Mesenteric fat pad (tissue), 1 donor: Measurements from ENCODE around the gene WDR33. TPM values are rescaled to one million over a fixed set of nuclear protein-coding genes. Genes with fewer than 3 reads are reported as not detected.

Experiments
- DNase-seq: peaks from one replicate; pipeline ENCODE4 v3.0.0-alpha.2; 2020; ENCODE audit warnings: low spot score
- total RNA-seq: library from RNA; stranded (reverse); fragmentation: NEBNext Ultra II Directional; extraction: Animal tissue kit (Norgen Biotek cat#: 25700); gene quantifications from one replicate; pipeline ENCODE4 v1.2.1, GENCODE V29; 2021
- donor health status: DM: yes; HTN: yes; CAD: no.

WDR33 gene
- total RNA-seq, 1 donor from 2014 or later: 53.7 TPM

DNA sequence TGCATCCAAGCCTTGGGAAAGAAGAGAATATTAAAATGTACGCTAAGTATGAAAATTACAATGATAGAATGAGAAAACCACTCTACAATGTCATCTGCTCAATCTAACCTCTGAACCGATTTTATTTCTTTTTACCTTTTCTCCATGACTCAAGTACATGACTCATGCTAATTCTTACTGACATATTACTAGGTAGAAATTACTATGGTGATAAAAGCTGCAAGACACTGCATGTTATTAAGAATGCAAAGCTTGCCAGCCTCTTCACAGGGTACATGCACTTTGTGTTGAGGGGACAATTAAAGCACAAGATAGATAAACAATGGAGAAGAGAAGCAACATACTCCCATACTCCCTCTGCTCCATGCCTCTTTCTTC lies 89.0 kb downstream of the WDR33 start:
- no peak for DNase-seq

DNA sequence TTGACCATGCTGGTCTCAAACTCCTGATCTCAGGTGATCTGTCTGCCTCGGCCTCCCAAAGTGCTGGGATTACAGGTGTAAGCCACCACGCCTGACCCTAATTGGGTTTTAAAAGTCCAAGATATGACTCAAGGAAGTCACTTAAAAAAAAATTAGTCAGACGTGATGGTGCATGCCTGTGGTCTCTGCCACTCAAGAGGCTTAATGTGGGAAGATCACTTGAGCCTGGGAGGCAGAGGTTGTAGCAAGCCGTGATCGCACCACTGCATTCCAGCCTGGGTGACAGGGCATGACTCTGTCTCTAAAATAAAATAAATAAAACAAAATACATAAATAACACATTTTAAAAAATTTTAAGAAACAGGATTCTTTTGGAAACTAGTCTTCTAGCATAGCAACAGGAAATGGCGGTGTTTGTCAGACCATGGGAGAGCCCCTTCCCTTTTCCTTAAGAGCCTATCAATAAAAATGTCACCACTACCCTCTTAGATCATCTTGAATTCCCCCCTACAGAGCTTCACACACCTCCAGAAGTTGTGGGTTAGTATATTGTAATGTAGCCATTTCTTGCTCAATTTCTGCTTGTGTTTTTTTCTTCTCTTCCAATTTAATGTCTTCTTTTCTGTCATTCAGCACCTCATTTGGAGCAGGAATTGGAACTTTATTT lies 89.5 kb downstream of the WDR33 start:
- no peak for DNase-seq

DNA sequence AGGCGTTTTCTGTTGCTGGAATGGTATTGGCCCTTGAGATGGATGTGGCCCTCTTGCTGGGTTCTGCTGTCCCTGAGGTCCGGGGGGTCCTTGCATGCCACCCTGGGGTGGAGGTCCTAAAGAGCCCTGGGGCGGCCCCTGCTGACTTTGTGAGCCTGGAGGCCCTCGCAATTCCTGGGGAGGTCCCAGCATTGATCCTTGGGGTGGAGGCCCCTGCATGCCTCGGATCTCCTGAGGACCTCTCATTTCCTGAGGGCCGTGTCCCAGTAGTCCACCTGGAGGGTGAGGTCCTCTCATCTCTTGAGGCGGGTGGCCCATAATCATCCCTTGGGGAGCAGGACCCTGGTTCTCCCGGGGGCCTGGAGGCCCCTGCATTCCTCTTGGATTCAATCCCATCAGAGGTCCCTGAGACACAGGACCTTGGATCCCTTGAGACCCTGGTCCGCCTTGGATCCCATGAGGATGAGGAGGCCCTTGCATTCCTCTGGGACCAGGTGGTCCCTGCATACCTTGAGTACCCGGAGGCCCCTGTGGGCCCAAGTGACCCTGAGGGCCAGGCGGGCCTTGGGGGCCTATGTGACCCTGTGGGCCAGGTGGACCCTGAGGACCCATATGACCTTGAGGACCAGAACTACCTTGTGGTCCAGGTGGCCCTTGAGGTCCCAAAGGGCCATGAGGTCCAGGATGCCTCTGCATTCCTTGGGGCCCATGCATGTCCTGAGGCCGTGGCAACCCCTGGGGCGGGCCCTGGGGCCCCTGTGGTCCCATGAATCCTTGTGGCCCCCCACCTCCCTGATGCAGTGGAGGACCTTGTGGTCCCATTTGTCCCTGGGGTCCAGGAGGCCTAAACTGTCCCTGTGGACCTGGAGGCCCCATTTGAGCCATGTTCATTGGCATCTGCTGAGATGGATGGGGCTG lies 91.4 kb downstream of the WDR33 start:
- no peak for DNase-seq

DNA sequence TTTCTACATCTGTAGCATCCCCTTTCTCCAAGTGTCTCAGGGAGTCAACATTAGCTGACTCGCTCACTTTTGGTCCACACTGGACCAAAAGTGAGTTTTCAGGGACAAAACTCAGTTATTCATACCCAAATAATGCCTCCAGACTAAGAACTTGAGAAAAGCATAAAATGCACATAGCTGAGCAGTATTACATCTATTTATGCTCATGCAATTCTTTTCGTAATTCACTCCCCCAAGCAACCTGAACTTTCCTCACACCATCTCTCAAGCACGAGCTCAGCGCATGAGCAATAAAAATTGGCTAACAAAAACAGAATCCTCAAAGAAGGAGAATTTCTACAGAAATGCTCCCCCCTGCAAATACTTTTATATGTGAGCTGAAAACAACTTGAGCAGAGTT lies 92.7 kb downstream of the WDR33 start:
- no peak for DNase-seq

DNA sequence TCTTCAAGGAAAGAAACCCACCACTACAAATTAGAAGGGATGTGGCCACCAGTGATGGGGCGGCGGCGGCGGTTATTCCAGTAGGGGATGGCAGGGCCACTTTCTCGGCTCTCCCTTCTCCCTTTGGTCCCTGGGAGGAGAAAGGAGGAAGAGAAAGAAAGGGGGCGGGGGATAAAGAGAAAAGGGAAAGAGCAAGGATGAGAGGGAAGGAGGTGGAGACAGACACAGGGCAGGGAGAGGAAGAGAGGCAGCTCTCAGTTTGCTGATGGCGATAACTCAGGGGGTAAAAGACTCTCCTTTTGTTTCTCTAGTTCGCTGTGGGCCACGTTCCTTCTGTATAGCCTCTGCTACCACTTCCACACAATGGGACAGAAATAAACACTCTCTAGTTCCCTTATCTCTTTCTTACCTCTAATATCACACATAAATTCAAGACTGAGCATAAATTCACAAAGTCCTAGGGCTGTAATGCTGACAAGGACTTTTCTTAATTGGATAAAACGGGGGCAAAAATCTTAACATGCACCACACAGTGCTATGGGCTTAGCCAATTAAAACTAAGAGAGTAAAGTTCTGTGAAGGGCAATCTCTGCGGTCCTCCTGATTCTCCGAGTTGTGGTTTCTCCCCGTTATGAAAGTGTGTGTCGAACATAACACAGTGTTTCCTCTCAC lies 95.1 kb downstream of the WDR33 start:
- DNase-seq: no peak

DNA sequence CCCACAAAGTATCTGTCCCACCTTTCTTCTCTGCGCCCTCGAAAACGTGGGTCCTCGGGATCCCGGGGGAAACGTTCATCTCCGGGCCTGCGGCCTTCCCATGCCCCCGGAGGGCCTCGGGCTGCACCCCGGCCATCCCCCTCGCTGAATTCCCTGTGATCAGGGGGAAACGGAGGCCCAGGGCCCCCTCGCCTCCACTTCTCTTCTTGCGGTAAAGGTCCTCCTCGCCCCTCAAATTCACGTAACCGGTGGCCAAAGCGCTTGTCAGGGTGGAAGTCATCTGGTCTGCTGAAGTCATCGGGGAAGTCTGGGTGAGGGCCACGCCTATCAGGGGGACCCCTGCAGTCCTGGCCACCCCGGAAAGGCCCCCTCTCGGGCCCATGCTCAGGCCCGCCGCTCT lies 97.4 kb downstream of the WDR33 start:
- DNase-seq: no peak

DNA sequence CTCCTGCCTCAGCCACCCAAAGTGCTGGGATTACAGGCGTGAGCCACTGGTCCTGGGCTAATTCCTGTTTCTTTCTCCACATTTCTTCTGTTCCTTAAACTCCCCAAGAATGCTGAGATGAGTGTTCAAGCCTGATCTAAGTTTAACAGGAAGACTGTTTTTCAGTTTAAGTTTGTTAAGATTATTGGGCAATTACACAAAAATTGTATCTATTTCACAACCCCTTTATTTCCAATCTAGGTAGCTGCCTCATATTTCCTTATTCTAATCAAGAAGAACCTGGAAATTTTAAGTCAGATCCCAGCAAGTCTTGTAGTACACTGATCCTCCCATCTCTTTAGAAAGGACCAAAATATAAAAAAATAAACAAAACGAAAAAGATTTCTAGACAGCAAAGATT lies 98.0 kb downstream of the WDR33 start:
- DNase-seq: no peak

DNA sequence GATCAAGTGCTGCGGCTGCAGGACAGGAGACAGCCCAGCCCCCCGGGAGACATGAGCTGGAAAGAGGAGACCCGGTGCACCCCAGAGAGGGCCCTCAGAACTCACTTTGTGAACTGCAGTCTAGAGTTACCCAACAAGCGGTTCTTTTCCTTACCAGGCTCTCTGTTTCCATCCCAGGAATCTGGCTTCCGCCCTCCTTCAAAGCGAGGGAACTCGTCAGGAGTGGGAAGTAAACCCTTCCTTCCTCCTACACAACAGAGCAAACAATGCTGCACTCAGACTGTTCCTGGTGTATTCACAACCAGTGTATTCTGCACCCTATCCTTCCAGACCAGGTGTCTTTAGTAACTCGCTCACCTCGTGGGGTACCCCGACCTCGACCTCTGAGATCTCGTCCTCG lies 101.6 kb downstream of the WDR33 start:
- no peak for DNase-seq

DNA sequence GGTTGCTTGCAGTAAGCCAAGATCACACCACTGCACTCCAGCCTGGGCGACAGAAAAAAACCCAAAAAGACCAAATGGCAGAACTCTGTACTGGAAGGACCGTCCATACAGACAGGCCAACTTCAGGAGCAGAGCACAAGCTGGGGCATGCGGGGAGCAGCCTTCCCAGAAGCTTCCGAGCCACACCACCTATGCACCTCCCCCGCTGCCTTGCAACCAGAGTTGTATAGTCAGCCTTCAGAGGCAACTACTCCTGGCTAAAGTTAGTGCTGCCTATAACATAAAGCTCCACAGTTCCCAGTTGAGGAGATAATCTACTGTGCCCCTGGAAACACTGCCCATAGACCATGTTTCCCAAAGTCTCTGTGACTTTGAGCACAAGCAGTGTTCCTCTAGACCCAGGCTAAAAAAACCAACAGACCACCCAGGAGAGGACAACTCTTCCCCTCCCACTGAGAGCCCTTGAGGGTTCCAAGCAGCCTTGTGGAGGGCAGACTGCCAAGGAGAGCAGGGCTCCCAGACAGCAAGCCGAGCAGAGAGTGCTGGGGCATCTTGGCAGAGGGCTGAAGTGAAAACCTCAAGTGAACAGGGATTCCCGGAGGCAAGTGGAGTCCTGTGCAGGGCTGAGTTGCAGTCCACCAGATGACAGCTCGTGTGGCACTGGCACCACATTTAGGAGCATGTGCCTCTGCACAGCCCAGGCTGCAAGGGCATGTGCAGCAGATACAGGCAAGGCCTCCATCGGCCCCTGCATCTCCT lies 102.9 kb downstream of the WDR33 start:
- no peak for DNase-seq

DNA sequence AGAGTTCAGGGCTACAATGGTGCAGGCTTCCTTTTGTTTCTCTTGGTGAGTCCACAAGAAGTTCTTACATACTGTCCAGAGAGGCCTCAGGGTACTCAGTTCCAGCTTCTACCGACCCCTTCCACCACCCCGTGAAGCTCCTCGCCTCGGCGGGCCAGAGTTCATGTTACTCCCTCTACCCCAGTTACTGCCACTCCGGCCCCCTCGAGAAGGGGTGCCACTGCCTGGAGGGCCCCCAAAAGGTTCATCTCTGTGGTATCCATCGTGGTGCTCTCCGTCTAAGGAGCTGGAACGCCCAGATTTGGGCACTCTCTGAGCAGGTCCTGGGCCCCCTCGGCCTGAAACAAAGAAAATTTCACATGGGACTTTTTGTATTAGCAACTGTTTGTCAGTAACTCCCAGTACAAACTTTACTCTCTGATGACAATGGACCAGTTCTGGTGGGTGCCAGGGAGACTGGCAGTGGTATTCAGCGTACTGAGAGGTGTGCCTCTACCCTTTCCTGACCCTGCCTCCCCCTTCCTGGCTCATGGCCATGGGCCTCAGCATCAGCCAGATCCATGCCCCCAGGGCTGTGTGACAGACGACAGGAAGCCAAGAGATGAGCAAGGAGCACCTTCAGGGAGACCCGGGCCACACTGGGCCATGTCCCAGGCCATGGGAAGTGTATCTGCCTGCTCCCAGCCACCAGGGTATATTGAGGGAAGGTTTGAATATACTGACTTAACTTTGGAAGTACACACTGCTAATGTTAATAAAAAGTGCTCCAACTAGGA lies 104.6 kb downstream of the WDR33 start:
- DNase-seq: no peak

DNA sequence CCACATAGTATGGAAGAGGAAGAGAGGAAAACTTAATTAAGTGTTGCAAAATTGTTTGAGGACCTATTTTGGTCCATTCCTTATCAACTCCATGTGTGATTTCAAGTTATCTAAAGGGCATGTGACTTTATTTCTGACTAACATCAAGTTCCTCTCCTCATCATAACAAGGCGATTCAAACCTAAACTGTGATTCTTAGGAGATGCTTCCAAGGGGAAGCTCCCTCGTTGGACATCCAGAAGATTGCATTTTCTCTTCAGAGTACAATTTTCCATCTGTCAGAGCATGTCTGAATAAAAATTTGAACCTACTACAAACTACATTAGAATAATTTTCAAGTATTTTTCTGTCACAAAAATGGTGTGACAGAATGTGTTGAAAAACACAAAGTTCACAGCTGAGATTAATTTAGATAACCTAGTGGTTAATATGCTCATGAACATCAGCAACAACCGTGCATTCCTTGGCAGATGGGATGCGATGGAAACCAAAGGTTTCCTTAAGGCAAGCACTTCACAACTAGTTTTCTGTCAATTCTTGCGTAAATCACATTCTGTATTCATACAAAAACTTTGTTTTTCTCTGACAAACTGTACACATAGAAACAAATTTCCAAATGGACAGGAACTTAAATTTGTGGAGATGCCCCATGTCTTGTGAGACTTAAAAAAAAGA lies 105.4 kb downstream of the WDR33 start:
- no peak for DNase-seq

DNA sequence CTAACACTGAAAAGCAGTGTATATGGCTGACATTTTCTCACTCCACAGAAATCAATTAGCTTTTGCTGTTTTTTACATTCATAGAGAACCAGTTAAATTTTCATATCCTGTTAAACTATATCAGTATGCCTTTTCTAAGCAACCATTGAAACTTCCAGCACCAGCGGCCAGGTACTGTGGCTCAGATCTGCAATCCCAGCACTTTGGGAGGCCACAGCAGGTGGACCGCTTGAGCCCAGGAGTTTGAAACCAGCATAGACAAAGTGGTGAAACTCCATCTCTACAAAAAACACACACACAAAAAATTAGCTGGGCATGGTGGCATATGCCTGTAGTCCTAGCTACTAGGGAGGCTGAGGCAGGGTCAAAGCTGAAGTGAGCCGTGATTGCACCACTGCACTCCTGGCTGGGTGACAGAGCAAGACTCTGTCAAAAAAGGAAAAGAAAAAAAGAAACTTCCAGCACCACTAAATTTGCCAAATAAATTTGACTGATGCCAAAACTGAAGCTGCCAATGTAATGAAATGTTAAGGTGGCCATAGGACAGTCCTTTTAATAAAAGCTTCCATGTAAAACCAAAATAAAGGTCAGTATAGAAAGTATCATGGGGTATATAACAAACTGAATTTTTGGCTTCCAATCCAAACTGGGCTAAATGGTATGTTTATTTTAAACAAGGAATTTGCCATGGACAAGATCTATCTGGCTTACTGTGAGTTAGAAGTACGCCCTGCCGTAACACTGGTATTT lies 106.2 kb downstream of the WDR33 start:
- DNase-seq: no peak

DNA sequence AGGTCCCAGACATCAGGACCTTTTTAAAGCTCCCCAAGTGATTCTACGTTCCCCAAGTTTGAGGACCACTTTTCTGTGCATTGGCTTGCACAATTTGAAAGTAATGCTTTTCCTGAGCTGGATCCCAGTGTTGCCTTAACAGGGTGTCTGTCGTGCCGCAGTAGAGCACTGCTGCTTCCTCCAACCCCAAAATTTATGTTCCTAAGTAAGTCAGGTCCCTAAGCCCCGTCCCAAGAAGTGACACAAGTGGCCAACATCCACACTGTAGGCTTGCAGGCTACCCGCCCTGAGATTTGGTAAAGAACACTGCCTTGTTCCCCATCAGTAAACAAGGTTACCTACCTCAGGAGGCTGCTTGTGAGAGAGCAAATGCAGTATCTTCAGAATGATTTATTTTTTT lies 107.7 kb downstream of the WDR33 start:
- no peak for DNase-seq

DNA sequence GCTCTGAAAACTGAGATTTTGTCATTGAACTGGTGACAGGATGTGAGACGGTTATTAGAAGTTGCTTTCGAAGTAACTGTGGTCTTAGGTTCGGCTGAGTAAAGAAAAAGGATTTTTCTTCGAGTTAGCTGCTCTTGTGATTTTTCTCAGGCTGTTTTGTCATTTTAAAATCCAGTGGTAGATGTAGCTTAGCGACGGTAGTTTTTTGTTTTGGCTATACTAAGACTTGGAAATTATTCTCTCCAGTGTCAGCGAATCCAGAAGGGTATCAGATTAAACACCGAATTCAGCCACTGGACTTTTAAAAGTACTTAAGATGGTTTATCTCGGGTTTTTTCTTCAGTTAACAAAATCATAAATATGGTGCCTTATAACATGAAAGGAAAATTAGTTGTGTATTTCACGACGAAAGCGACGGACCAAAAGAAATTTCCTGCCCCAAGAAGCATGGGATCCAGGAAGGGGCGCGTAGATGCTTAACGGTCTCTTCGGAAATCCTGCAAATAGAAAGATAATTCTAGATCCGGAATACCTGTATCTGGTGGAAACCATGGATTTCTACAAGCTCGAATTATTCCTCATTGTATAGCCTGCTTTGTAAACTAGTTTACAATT lies 108.5 kb downstream of the WDR33 start:
- DNase-seq: no peak

DNA sequence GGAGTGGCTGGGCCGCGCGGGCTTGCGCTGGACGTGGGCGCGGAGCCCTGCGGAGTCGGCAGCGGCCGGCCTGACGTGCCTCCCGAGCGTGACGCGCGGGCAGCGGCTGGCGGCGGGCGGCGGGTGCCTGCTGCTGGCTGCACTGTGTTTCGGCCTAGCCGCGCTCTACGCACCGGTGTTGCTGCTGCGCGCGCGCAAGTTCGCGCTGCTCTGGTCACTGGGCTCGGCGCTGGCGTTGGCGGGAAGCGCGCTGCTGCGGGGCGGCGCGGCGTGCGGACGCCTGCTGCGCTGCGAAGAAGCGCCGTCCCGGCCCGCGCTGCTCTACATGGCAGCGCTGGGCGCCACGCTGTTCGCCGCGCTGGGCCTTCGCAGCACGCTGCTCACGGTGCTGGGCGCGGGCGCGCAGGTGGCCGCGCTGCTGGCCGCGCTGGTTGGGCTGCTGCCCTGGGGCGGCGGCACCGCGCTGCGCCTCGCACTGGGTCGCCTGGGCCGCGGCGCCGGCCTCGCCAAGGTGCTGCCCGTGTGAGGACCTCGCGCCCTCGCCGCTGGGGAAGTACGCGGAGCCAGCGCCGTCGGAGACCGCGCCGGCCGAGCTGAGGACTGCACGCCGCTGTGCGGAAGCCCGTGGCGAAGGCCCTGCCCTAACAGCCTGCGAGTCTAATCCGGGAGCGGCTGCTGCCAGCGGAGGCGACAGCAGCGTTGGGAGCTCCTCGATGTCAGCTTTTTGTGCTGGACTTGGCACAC lies 109.1 kb downstream of the WDR33 start:
- peak; percentile 94 for DNase-seq

DNA sequence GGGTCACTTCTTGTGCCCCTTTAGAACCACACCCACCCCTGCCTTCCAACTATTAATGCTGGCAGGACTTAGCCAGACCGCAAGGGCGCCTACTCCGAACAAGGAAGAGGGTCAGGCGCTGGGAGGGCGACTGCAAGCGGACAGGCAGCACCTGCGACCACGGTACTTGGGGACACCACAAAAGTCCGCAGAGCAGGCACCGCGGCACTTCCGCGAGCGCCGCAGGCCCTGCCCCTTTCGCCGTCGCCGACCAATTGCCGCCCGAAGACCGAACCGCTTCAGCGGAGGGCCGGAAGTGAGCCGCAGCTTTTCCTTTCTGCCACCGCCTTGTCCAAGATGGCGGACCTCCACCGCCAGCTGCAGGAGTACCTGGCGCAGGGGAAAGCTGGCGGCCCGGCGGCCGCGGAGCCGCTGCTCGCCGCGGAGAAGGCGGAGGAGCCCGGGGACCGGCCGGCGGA lies 109.7 kb downstream of the WDR33 start, which contains the start of gene SFT2D3:
Gene SFT2D3 (plus strand): TSS at position 305 of the 458 bp plus-strand sequence. CDS start 32 bp downstream, at position 337.
- DNase-seq: peak; percentile 98

DNA sequence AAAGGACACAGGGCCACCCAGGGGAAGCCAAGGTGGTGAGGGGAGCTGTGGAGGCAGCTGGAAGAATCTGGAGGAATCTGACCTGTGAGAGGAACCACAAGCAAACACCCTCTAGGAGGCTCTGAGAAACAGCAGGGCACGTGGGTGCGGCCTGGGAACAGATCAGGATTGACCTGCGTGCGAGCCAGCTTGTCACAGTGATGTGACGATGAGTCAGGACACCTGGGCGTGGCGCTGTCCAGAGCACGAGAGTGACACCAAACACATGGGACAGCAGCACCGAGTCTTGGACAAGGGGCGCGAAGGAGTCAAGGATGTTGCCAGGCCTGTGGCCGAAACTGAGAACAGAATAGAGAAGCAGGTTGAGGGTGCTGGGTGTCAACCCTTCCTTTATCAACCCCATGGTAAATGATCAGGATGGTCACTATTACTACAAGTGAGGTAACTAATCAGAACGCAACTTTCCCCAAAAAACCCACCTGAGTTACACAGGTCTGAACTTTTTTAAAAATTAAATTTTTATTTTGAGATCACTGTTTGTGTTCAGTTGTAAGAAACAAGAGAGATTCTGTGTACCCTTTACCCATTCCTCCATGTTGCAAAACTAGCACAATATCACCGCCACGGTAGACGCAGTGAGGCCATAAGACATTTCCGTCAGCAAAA lies 110.3 kb downstream of the WDR33 start:
- peak; percentile 89 for DNase-seq
